ENCODE measurements around the gene NMRK1. TPM values are rescaled to one million over a fixed set of nuclear protein-coding genes. Genes with fewer than 3 reads are reported as not detected.

The NMRK1 gene
- 25.5 and 30.6 TPM in 2 replicates for total RNA-seq

GRCh38 chr9:75087824-75088645, at the start of gene NMRK1, which contains the start of gene OSTF1:
Gene NMRK1, minus strand, starts transcription at chr9:75088155. Its CDS starts 5,040 bp downstream, at chr9:75083115.
Gene OSTF1, plus strand, starts transcription at chr9:75088514. Its CDS starts 179 bp downstream, at chr9:75088693.

Other genes with a start within 250 kb of the NMRK1 start
- 0.27 and 0.49 TPM in 2 replicates for gene TRPM6, start 200.2 kb downstream of the NMRK1 start, total RNA-seq
- gene C9orf40, start 135.2 kb downstream of the NMRK1 start, total RNA-seq = 9.5 and 10.4 TPM in 2 replicates
- 20.3 and 22.1 TPM in 2 replicates for gene CARNMT1, start 59.9 kb downstream of the NMRK1 start, total RNA-seq
- 119 and 128 TPM in 2 replicates for gene OSTF1, start 359 bp upstream of the NMRK1 start, total RNA-seq

Data from mammary microvascular endothelial cell (primary cell).